ENCODE data around the gene MT1E. TPM values are rescaled to one million over a fixed set of nuclear protein-coding genes. Genes with fewer than 3 reads are reported as not detected.

MT1E gene
- total RNA-seq, 4 donors from 2014 or later = 52.4 to 106 (median 88.7) TPM

- peaks cover 39 to 68% (median 49%) of the 10 kb centered on the region in 3 donors for H3K4me1 ChIP-seq
- intact Hi-C loops (cut with DNase I) = loop anchor here (10.0 kb wide), 1 partner anchor 88 kb away; no protein-coding TSS in a partner anchor
- H3K9me3 ChIP-seq = no peaks in the 10 kb centered on the region
- 13 to 31% methylated on average over 12 to 14 of the region's 14 CpGs for WGBS, 2 donors
- H3K36me3 ChIP-seq = no peaks in the 10 kb centered on the region
- H3K27me3 ChIP-seq = no peaks in the 10 kb centered on the region
- peak; percentile 49 for DNase-seq
- TF ChIP-seq CTCF (IDR thresholded peaks at IDR 0.05) (peak in 1 of 6 experiments; percentile 4), POLR2A (IDR thresholded peaks at IDR 0.05) (peak in 2 of 4 donors; percentile 29 to 36)
- H3K4me3 ChIP-seq = peak overlapping the region in 2 of 4 donors; percentile 59 to 66
- H3K27ac ChIP-seq = peak overlapping the region; percentile 82 to 95 (median 90)
Measured at GRCh38 chr16:56607109-56607618, 18.4 kb upstream of the MT1E start.

- 45 to 51% methylated on average over 2 of the region's 2 CpGs for WGBS, 2 donors
- H3K27ac ChIP-seq = peak overlapping the region; percentile 82 to 95 (median 90)
- no peak for DNase-seq
- H3K9me3 ChIP-seq = no peaks in the 10 kb centered on the region
- peak overlapping the region in 2 of 4 donors; percentile 59 to 66 for H3K4me3 ChIP-seq
- no peaks in the 10 kb centered on the region for H3K27me3 ChIP-seq
- peaks cover 39 to 69% (median 49%) of the 10 kb centered on the region in 3 donors for H3K4me1 ChIP-seq
- intact Hi-C loops (cut with DNase I) = loop anchor here (10.0 kb wide), 1 partner anchor 87 kb away; no protein-coding TSS in a partner anchor
- TF ChIP-seq POLR2A (IDR thresholded peaks at IDR 0.05) (no peak), CTCF (IDR thresholded peaks at IDR 0.05) (no peak)
- H3K36me3 ChIP-seq = no peaks in the 10 kb centered on the region
Measured at GRCh38 chr16:56607675-56608042, 17.9 kb upstream of the MT1E start.

GRCh38 chr16:56608043-56608875 is 17.3 kb upstream of the MT1E start, which contains the start of gene MT2A:
Gene MT2A (plus strand): TSS chr16:56608584. CDS start chr16:56608656, 72 bp downstream.
- intact Hi-C loops (cut with DNase I) = loop anchor here (10.0 kb wide), 1 partner anchor 87 kb away; no protein-coding TSS in a partner anchor
- Histone ChIP-seq H3K4me3 (peak within 1 kb of the TSS; percentile 39 to 66 (median 62)), H3K4me1 (peaks cover 39 to 69% (median 49%) of the 10 kb centered on the region in 3 donors), H3K27ac (peak within 1 kb of the TSS; percentile 82 to 95 (median 90)), H3K27me3 (no peaks in the 10 kb centered on the region), H3K36me3 (no peaks in the 10 kb centered on the region), H3K9me3 (no peaks in the 10 kb centered on the region)
- 4 to 6% methylated on average over 16 to 23 of the region's 62 CpGs for WGBS, 2 donors
- peak in 3 of 4 donors; percentile 49 to 98 (median 91) for TF ChIP-seq POLR2A (IDR thresholded peaks at IDR 0.05)
- no peak for TF ChIP-seq CTCF (IDR thresholded peaks at IDR 0.05)
- peak; percentile 62 for DNase-seq

- peaks cover 39 to 69% (median 49%) of the 10 kb centered on the region in 3 donors for H3K4me1 ChIP-seq
- peak overlapping the region; percentile 39 to 66 (median 62) for H3K4me3 ChIP-seq
- WGBS, 2 donors = 0% methylated on average over 13 to 19 of the region's 21 CpGs
- TF ChIP-seq POLR2A (IDR thresholded peaks at IDR 0.05) (no peak), CTCF (IDR thresholded peaks at IDR 0.05) (no peak)
- DNase-seq = no peak
- intact Hi-C loops (cut with DNase I) = loop anchor here (10.0 kb wide), 1 partner anchor 86 kb away; no protein-coding TSS in a partner anchor
- no peaks in the 10 kb centered on the region for H3K36me3 ChIP-seq
- H3K9me3 ChIP-seq = no peaks in the 10 kb centered on the region
- H3K27ac ChIP-seq = peak overlapping the region; percentile 82 to 95 (median 90)
- H3K27me3 ChIP-seq = no peaks in the 10 kb centered on the region
Measured at GRCh38 chr16:56608876-56609462, 16.6 kb upstream of the MT1E start.
